WTC11 (cell line): ENCODE results near the gene LYPD3.

Experiments used
- CBFB ChIP-seq: sonication (generic); formaldehyde crosslinking; IDR thresholded peaks from 2 replicates; pipeline ENCODE4 v1.8.1; 2022; ENCODE audit warnings: mild to moderate bottlenecking, low read depth, missing genetic modification reagents
- FOXP1 ChIP-seq: sonication (generic); formaldehyde crosslinking; IDR thresholded peaks from 2 replicates; pipeline ENCODE4 v1.8.0; 2022; ENCODE audit warnings: missing genetic modification reagents, mild to moderate bottlenecking, moderate library complexity, borderline replicate concordance
- NFYB ChIP-seq: sonication (generic); formaldehyde crosslinking; conservative IDR thresholded peaks from 2 replicates; pipeline ENCODE4 v1.8.0; 2022; ENCODE audit warnings: low read depth, missing genetic modification reagents
- RELA ChIP-seq: sonication (generic); formaldehyde crosslinking; IDR thresholded peaks from 2 replicates; pipeline ENCODE4 v1.8.1; 2022; ENCODE audit warnings: missing genetic modification reagents, mild to moderate bottlenecking, borderline replicate concordance
- SP1 ChIP-seq: sonication (generic); formaldehyde crosslinking; conservative IDR thresholded peaks from 2 replicates; pipeline ENCODE4 v1.8.1; 2022; ENCODE audit warnings: missing genetic modification reagents
- ZNF138 ChIP-seq: sonication (generic); formaldehyde crosslinking; conservative IDR thresholded peaks from 2 replicates; pipeline ENCODE4 v1.8.1; 2022; ENCODE audit warnings: mild to moderate bottlenecking, moderate library complexity, missing genetic modification reagents
- TF ChIP-seq, protein P1 (sequence below): sonication (generic); formaldehyde crosslinking; conservative IDR thresholded peaks from 2 replicates; pipeline ENCODE4 v1.8.1; 2022; ENCODE audit warnings: mild to moderate bottlenecking, missing genetic modification reagents
- TF ChIP-seq, protein P2 (sequence below): sonication (generic); formaldehyde crosslinking; IDR thresholded peaks from 2 replicates; pipeline ENCODE4 v1.8.1; 2022; ENCODE audit warnings: low read depth, missing genetic modification reagents, borderline replicate concordance
- TF ChIP-seq, protein P3 (sequence below): sonication (generic); formaldehyde crosslinking; conservative IDR thresholded peaks from 2 replicates; pipeline ENCODE4 v1.8.1; 2023; ENCODE audit warnings: mild to moderate bottlenecking, low read depth, missing genetic modification reagents, moderate library complexity
- TF ChIP-seq, protein P4 (sequence below): fragments of 200-600 bp; IDR thresholded peaks from 2 replicates; pipeline ENCODE4 v1.8.0; 2022; ENCODE audit warnings: antibody characterized with exemption
- TF ChIP-seq, protein P5 (sequence below): sonication (generic); formaldehyde crosslinking; IDR thresholded peaks from 2 replicates; pipeline ENCODE4 v1.8.0; 2022; ENCODE audit warnings: mild to moderate bottlenecking, missing genetic modification reagents
- TF ChIP-seq, protein P6 (sequence below): sonication (generic); formaldehyde crosslinking; IDR thresholded peaks from 2 replicates; pipeline ENCODE4 v1.8.0; 2023; ENCODE audit warnings: missing genetic modification reagents

DNA sequence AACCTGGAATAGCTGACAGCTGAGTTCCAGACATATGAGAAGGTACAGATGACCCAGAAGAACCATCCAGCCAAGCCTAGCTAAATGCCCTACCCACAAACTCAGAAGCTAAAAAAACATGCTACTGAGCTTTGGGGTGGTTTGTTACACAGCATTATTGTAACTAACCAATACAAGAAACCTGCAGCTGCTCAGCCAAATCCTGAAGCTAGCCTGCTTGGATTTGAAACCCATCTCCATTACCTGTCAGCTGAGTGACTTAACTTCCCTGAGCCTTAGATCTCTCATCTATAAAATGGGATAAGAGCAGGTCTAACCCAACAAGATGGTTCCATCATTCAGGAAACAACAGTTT, 25.7 kb downstream of the LYPD3 start:
- TF ChIP-seq ZNF138 (CRISPR knock-in tag) (no peak), CBFB (CRISPR knock-in tag) (no peak), RELA (CRISPR knock-in tag) (no peak), SP1 (CRISPR knock-in tag) (no peak), NFYB (no peak), FOXP1 (no peak)
- TF ChIP-seq, protein P1, sequence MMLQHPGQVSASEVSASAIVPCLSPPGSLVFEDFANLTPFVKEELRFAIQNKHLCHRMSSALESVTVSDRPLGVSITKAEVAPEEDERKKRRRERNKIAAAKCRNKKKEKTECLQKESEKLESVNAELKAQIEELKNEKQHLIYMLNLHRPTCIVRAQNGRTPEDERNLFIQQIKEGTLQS (CRISPR knock-in tag), result no peak
- TF ChIP-seq, protein P2, sequence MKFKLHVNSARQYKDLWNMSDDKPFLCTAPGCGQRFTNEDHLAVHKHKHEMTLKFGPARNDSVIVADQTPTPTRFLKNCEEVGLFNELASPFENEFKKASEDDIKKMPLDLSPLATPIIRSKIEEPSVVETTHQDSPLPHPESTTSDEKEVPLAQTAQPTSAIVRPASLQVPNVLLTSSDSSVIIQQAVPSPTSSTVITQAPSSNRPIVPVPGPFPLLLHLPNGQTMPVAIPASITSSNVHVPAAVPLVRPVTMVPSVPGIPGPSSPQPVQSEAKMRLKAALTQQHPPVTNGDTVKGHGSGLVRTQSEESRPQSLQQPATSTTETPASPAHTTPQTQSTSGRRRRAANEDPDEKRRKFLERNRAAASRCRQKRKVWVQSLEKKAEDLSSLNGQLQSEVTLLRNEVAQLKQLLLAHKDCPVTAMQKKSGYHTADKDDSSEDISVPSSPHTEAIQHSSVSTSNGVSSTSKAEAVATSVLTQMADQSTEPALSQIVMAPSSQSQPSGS (CRISPR knock-in tag), result no peak
- TF ChIP-seq, protein P3, sequence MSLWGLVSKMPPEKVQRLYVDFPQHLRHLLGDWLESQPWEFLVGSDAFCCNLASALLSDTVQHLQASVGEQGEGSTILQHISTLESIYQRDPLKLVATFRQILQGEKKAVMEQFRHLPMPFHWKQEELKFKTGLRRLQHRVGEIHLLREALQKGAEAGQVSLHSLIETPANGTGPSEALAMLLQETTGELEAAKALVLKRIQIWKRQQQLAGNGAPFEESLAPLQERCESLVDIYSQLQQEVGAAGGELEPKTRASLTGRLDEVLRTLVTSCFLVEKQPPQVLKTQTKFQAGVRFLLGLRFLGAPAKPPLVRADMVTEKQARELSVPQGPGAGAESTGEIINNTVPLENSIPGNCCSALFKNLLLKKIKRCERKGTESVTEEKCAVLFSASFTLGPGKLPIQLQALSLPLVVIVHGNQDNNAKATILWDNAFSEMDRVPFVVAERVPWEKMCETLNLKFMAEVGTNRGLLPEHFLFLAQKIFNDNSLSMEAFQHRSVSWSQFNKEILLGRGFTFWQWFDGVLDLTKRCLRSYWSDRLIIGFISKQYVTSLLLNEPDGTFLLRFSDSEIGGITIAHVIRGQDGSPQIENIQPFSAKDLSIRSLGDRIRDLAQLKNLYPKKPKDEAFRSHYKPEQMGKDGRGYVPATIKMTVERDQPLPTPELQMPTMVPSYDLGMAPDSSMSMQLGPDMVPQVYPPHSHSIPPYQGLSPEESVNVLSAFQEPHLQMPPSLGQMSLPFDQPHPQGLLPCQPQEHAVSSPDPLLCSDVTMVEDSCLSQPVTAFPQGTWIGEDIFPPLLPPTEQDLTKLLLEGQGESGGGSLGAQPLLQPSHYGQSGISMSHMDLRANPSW (CRISPR knock-in tag), result no peak
- TF ChIP-seq, protein P4, sequence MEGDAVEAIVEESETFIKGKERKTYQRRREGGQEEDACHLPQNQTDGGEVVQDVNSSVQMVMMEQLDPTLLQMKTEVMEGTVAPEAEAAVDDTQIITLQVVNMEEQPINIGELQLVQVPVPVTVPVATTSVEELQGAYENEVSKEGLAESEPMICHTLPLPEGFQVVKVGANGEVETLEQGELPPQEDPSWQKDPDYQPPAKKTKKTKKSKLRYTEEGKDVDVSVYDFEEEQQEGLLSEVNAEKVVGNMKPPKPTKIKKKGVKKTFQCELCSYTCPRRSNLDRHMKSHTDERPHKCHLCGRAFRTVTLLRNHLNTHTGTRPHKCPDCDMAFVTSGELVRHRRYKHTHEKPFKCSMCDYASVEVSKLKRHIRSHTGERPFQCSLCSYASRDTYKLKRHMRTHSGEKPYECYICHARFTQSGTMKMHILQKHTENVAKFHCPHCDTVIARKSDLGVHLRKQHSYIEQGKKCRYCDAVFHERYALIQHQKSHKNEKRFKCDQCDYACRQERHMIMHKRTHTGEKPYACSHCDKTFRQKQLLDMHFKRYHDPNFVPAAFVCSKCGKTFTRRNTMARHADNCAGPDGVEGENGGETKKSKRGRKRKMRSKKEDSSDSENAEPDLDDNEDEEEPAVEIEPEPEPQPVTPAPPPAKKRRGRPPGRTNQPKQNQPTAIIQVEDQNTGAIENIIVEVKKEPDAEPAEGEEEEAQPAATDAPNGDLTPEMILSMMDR, result no peak
- TF ChIP-seq, protein P5, sequence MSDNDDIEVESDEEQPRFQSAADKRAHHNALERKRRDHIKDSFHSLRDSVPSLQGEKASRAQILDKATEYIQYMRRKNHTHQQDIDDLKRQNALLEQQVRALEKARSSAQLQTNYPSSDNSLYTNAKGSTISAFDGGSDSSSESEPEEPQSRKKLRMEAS (CRISPR knock-in tag), result no peak
- TF ChIP-seq, protein P6, sequence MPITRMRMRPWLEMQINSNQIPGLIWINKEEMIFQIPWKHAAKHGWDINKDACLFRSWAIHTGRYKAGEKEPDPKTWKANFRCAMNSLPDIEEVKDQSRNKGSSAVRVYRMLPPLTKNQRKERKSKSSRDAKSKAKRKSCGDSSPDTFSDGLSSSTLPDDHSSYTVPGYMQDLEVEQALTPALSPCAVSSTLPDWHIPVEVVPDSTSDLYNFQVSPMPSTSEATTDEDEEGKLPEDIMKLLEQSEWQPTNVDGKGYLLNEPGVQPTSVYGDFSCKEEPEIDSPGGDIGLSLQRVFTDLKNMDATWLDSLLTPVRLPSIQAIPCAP, result no peak
